ENCODE results near the gene NTSR2.

DNA sequence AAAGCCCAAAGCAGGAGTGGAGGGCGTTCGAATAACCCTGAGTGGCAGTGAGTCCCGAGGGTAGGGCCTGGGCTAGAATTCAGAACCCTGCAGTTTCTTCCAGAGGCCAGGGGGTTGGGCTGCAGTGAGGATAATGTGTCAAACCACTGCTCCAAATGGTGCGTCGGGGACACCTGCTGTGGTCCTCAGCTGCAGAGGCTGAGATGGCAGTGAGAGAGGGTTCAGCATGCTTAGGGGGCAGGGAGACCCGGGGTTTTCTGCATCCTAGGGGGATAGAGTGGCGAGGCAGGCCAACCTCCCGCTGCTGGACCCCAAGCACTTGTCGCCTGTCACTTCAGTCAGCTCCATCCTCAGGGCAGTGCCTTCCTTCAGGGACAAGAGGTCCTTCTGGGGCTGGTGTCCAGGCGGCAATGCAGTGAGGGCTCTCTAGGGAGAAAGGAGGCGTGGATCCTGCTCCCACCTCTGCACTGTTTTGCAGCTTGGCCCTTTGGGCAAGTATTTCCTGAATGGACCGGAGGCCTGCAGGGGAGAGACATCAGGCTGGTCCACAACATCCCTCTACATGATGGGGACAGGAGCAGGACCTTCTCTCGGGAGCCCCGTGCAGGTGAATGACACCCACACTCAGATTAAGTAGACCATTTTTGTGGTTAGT, 8.4 kb upstream of the NTSR2 start:
- no peak for TF ChIP-seq LEF1 (IDR thresholded peaks at IDR 0.05; ENCODE audit: borderline replicate concordance)
- TF ChIP-seq SP1 (IDR thresholded peaks at IDR 0.05): no peak
- TF ChIP-seq ELF4 (IDR thresholded peaks at IDR 0.05): no peak
- TF ChIP-seq TARDBP (IDR thresholded peaks at IDR 0.05): no peak
- TF ChIP-seq BHLHE40 (IDR thresholded peaks at IDR 0.05; ENCODE audit: borderline replicate concordance): no peak
- no peak for TF ChIP-seq FOXM1 (IDR thresholded peaks at IDR 0.05; ENCODE audit: borderline replicate concordance)
- TF ChIP-seq CTBP1 (IDR thresholded peaks at IDR 0.05; ENCODE audit: borderline replicate concordance): no peak
- no peak for TF ChIP-seq SUZ12 (IDR thresholded peaks at IDR 0.05)
- no peak for TF ChIP-seq L3MBTL2 (conservative IDR thresholded peaks at IDR 0.05)
- TF ChIP-seq, protein P1, sequence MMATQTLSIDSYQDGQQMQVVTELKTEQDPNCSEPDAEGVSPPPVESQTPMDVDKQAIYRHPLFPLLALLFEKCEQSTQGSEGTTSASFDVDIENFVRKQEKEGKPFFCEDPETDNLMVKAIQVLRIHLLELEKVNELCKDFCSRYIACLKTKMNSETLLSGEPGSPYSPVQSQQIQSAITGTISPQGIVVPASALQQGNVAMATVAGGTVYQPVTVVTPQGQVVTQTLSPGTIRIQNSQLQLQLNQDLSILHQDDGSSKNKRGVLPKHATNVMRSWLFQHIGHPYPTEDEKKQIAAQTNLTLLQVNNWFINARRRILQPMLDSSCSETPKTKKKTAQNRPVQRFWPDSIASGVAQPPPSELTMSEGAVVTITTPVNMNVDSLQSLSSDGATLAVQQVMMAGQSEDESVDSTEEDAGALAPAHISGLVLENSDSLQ (IDR thresholded peaks at IDR 0.05): no peak
- TF ChIP-seq NFRKB (IDR thresholded peaks at IDR 0.05): no peak
- no peak for TF ChIP-seq FOXA1 (IDR thresholded peaks at IDR 0.05)
- no peak for TF ChIP-seq FOXK2 (IDR thresholded peaks at IDR 0.05)
